K562 (cell line): ENCODE results near the gene RSU1. TPM values are rescaled to one million over a fixed set of nuclear protein-coding genes. Genes with fewer than 3 reads are reported as not detected.

ENCODE experiments used
- ATAC-seq: fragments of 200-7000 bp; cut with Tn5 transposase; 3 replicates; pipeline ENCODE4 v1.9.1; 2020; ENCODE audit warnings: moderate library complexity
- BruUV-seq: library from RNA; stranded (reverse); fragments of 400-500 nt; replicated peaks from 2 replicates; lab custom pipeline; 2021; lab: Mats Ljungman, UMichigan
- CTCF ChIA-PET: fragments of 300-600 bp; formaldehyde crosslinking; extraction: SDS; loops from one replicate; lab custom pipeline; 2021; ENCODE audit warnings: low intra/inter-chr PET ratio; lab: Yijun Ruan, JAX
- POLR2A ChIA-PET: fragments of 300-600, 350-650 bp; sonication (Branson Sonifier 250); formaldehyde crosslinking; extraction: SDS; loops from one replicate; lab custom pipeline; 2021; ENCODE audit warnings: antibody characterized with exemption, inconsistent platforms; lab: Yijun Ruan, JAX
- DNase-seq, 4 experiments: peaks; one replicate each; pipeline versions ENCODE4 v3.0.0 to v3.0.0-alpha.2; 2011 to 2018; ENCODE audit warnings: low spot score in 3 of 4, mixed read lengths in 3 of 4; ENCODE audit errors: extremely low read depth in 1 of 4
- FAIRE-seq: peaks from 2 replicates; lab custom pipeline; 2011; peaks lifted over from hg19 to GRCh38; lab: Jason Lieb, UNC
- H2AFZ ChIP-seq: 2 replicates; pipeline ENCODE4 v1.6.0; 2011; ENCODE audit warnings: low read depth, low read length, control low read depth, inconsistent platforms
- H3K27ac ChIP-seq: fragments of 200-600 bp; 3 replicates; pipeline ENCODE4 v1.8.0; 2011; ENCODE audit warnings: low read depth, mild to moderate bottlenecking, control low read depth, inconsistent platforms, low read length, moderate library complexity, mixed read lengths; ENCODE audit errors: extremely low read depth
- H3K27me3 ChIP-seq, 2 experiments: fragments of 300-600 bp in 1 of 2; 2 replicates in 1 of 2; 3 replicates in 1 of 2; pipeline versions ENCODE4 v1.6.0 to v1.8.0; 2011; ENCODE audit warnings: inconsistent platforms in 2 of 2, low read length in 2 of 2, mild to moderate bottlenecking in 1 of 2, mixed read lengths in 1 of 2, moderate library complexity in 1 of 2; ENCODE audit not compliant: control insufficient read depth in 2 of 2, insufficient read depth in 2 of 2
- H3K36me3 ChIP-seq: fragments of 300-600 bp; 3 replicates; pipeline ENCODE4 v1.8.0; 2011; ENCODE audit warnings: mild to moderate bottlenecking, low read length, inconsistent platforms; ENCODE audit not compliant: control insufficient read depth, insufficient read depth
- H3K4me1 ChIP-seq, 2 experiments: fragments of 200-600 bp in 1 of 2; replicated peaks in 1 of 2; 2 replicates in 1 of 2; 3 replicates in 1 of 2; pipeline versions ENCODE4 v1.5.1 to v1.8.0; 2011; ENCODE audit warnings: inconsistent platforms in 2 of 2, low read length in 2 of 2, mild to moderate bottlenecking in 1 of 2, mixed read lengths in 1 of 2, moderate library complexity in 1 of 2; ENCODE audit not compliant: control insufficient read depth in 2 of 2, insufficient read depth in 2 of 2
- H3K4me2 ChIP-seq: 2 replicates; pipeline ENCODE4 v1.6.1; 2011; ENCODE audit warnings: low read length, control low read depth, inconsistent platforms, mixed read lengths; ENCODE audit not compliant: insufficient read depth
- H3K4me3 ChIP-seq: fragments of 200-600 bp; sonication (generic), shearing (Covaris generic); 2 replicates; pipeline ENCODE4 v1.5.1; 2016; ENCODE audit warnings: control low read depth, inconsistent platforms
- H3K79me2 ChIP-seq: fragments of 200-600 bp; 3 replicates; pipeline ENCODE4 v1.8.0; 2011; ENCODE audit warnings: low read length, inconsistent platforms; ENCODE audit not compliant: control insufficient read depth, insufficient read depth
- H3K9ac ChIP-seq, 2 experiments: 2 replicates each; pipeline versions ENCODE4 v1.6.0 to v1.6.1; 2011; ENCODE audit warnings: low read depth in 2 of 2, low read length in 2 of 2, control low read depth in 1 of 2, inconsistent platforms in 1 of 2, mild to moderate bottlenecking in 1 of 2, mixed read lengths in 1 of 2; ENCODE audit not compliant: insufficient read depth in 1 of 2
- H3K9me1 ChIP-seq: one replicate; pipeline ENCODE4 v1.6.0; 2011; ENCODE audit warnings: inconsistent platforms, mild to moderate bottlenecking, low read length, moderate library complexity; ENCODE audit not compliant: control insufficient read depth, insufficient read depth
- H3K9me3 ChIP-seq: replicated peaks from 2 replicates; pipeline ENCODE4 v1.5.1; 2011; ENCODE audit warnings: low read depth, low read length, inconsistent platforms; ENCODE audit not compliant: control insufficient read depth, insufficient read depth
- H4K20me1 ChIP-seq: replicated peaks from 2 replicates; pipeline ENCODE4 v1.6.1; 2011; ENCODE audit warnings: low read length, inconsistent platforms, mixed read lengths; ENCODE audit not compliant: control insufficient read depth, insufficient read depth
- ARID2 ChIP-seq: fragments of 450-650 bp; IDR thresholded peaks from 2 replicates; pipeline ENCODE4 v1.6.1; 2017; ENCODE audit warnings: antibody characterized with exemption, mild to moderate bottlenecking
- ETV5 ChIP-seq: sonication (generic); formaldehyde crosslinking; IDR thresholded peaks from 2 replicates; pipeline ENCODE4 v1.4.0; 2020; ENCODE audit warnings: low read depth, mild to moderate bottlenecking, missing genetic modification reagents
- HCFC1 ChIP-seq: IDR thresholded peaks from 2 replicates; pipeline ENCODE4 v1.6.1; 2012; ENCODE audit warnings: low read depth, low read length, improper control_type of control experiment
- HDAC3 ChIP-seq: fragments of 450-650 bp; IDR thresholded peaks from 2 replicates; pipeline ENCODE4 v1.6.1; 2018; ENCODE audit warnings: borderline replicate concordance, mild to moderate bottlenecking, moderate library complexity; ENCODE audit not compliant: partially characterized antibody
- MEIS2 ChIP-seq: fragments of 450-650 bp; IDR thresholded peaks from 2 replicates; pipeline ENCODE4 v1.6.1; 2014; ENCODE audit warnings: mild to moderate bottlenecking; ENCODE audit not compliant: partially characterized antibody
- MTA1 ChIP-seq: fragments of 450-650 bp; IDR thresholded peaks from 2 replicates; pipeline ENCODE4 v1.6.1; 2017; ENCODE audit warnings: borderline replicate concordance
- MXI1 ChIP-seq: IDR thresholded peaks from 2 replicates; pipeline ENCODE4 v1.6.1; 2011; ENCODE audit warnings: low read depth, mild to moderate bottlenecking, improper control_type of control experiment, low read length
- PHF21A ChIP-seq: fragments of 450-650 bp; IDR thresholded peaks from 2 replicates; pipeline ENCODE4 v1.6.1; 2017; ENCODE audit warnings: low read depth, borderline replicate concordance
- PHF8 ChIP-seq: fragments of 200-600 bp; sonication (generic); IDR thresholded peaks from 2 replicates; pipeline ENCODE4 v1.6.1; 2012; ENCODE audit warnings: mixed run types, mild to moderate bottlenecking, inconsistent platforms, low read length, moderate library complexity, borderline replicate concordance
- PTRF ChIP-seq: fragments of 450-650 bp; IDR thresholded peaks from 2 replicates; pipeline ENCODE4 v1.6.1; 2016; ENCODE audit warnings: mild to moderate bottlenecking, missing genetic modification characterization, missing compliant biosample characterization
- RBM14 ChIP-seq: fragments of 200-400 bp; formaldehyde crosslinking; IDR thresholded peaks from 2 replicates; pipeline ENCODE4 v1.6.1; 2018; ENCODE audit warnings: low read depth, mild to moderate bottlenecking, low read length, moderate library complexity, borderline replicate concordance; ENCODE audit not compliant: insufficient read depth
- SMARCA5 ChIP-seq: fragments of 450-650 bp; IDR thresholded peaks from 2 replicates; pipeline ENCODE4 v1.6.1; 2016
- TCFL5 ChIP-seq: fragments of 250-450 bp; sonication (Bioruptor Pico); conservative IDR thresholded peaks from 2 replicates; pipeline ENCODE4 v1.6.1; 2021; ENCODE audit warnings: mild to moderate bottlenecking, moderate library complexity, matching md5 sums
- YY1 ChIP-seq, 3 experiments: IDR thresholded peaks; 2 replicates each; pipeline ENCODE4 v1.6.1; 2011; ENCODE audit warnings: low read length in 2 of 3, mild to moderate bottlenecking in 2 of 3, moderate library complexity in 2 of 3, borderline replicate concordance in 1 of 3, control low read depth in 1 of 3, low read depth in 1 of 3; ENCODE audit not compliant: insufficient read depth in 3 of 3, insufficient replicate concordance in 2 of 3, control insufficient read depth in 1 of 3, insufficient read length in 1 of 3; ENCODE audit errors: extremely low read depth in 1 of 3
- ZNF165 ChIP-seq: fragments of 250-450 bp; sonication (Bioruptor Pico); IDR thresholded peaks from 2 replicates; pipeline ENCODE4 v1.4.0; 2020; ENCODE audit warnings: borderline replicate concordance
- ZNF224 ChIP-seq: sonication (generic); formaldehyde crosslinking; IDR thresholded peaks from 2 replicates; pipeline ENCODE4 v1.8.0; 2022; ENCODE audit warnings: mild to moderate bottlenecking, missing genetic modification reagents
- ZNF778 ChIP-seq: fragments of 450-650 bp; formaldehyde crosslinking; IDR thresholded peaks from 2 replicates; pipeline ENCODE4 v1.4.0; 2020; ENCODE audit warnings: mild to moderate bottlenecking, moderate library complexity
- WGBS: fragments of 100-300 bp; shearing (Covaris generic); methylation state at CpG from one replicate; pipeline ENCODE4 v1.1.6; 2016; ENCODE audit warnings: low coverage, mixed read lengths; ENCODE audit not compliant: insufficient coverage; ENCODE audit errors: missing lambda C conversion rate; 5-methylcytosine and 5-hydroxymethylcytosine counted together
- in situ Hi-C: fragments of 300-500 bp; cut with MboI; formaldehyde crosslinking; loops from 4 replicates; pipeline ENCODE4 v1.15.0; 2018; ENCODE audit warnings: inconsistent platforms, mixed read lengths
- intact Hi-C: fragments of 100-400 bp; cut with micrococcal nuclease; formaldehyde crosslinking; loops from 2 replicates; pipeline ENCODE4 v1.14.2; 2022
- polyA plus RNA-seq, 8 experiments: library from polyadenylated mRNA; depleted of rRNA in 4 of 8; stranded (reverse) in 5 of 8; unstranded in 3 of 8; fragments of >200 nt; fragmentation: Nextera tagmentation in 2 of 8; fragmentation: Illumina TruSeq in 1 of 8; extraction: Ambion mirVana in 2 of 8; extraction: Trizol in 1 of 8; gene quantifications; 2 replicates each; pipeline versions ENCODE4 v1.2.1 to v1.2.3, GENCODE V29; 2011 to 2014; ENCODE audit warnings: inconsistent platforms in 1 of 8, missing spikeins in 1 of 8
- total RNA-seq, 7 experiments: library from RNA; depleted of rRNA in 6 of 7; stranded (reverse); fragments of >200 nt in 6 of 7; fragmentation: Illumina TruSeq in 2 of 7; extraction: Trizol in 2 of 7; gene quantifications; 2 replicates each; pipeline versions ENCODE4 v1.2.1 to v1.2.3, GENCODE V29; 2011 to 2021; ENCODE audit warnings: low replicate concordance in 1 of 7
- TF ChIP-seq, protein P1 (sequence below): fragments of 450-650 bp; conservative IDR thresholded peaks from 2 replicates; pipeline ENCODE4 v1.6.1; 2016; ENCODE audit warnings: missing genetic modification characterization, low read depth, mild to moderate bottlenecking, missing compliant biosample characterization, moderate library complexity

The RSU1 gene
- total and polyA plus RNA-seq, 9 of the 15 experiments (the other 6 are each of a cell fraction or from before 2014, with no cell fraction given): 18.8 to 67.3 (median 31.5) TPM

DNA sequence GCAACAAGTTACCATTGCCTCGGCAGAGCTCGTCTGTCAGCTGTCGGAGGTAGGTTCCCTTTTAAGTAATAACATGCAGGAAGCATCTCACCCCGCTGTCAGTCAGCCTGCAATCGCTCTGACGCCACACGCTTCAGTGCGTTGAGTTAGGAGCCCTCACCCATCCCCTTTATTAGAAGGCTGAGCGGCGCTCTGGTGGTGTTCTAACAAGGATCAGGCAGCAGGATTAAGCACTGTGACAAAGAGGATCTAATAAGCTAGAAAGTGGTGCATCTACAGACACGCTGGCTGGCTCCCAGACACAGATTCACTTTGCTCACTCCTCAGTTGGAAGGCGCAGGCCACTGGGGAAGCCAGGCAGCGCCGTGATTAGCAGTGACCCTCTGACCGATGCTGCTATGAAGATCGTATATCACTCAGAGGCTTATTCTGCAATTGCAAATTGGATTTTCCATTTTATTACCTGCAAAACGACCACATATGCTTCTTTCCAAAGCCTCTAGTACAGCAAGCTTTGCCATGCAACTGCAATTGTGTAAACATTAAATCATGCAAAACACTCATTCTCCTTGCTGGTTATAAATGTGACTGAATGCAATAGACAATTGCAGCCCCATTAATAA lies 117.7 kb downstream of the RSU1 start:
- Histone ChIP-seq H3K4me3 (no peak overlapping the region), H2AFZ (no peak overlapping the region), H3K9me1 (no peaks in the 10 kb centered on the region), H3K27me3 (peaks cover 0 to 3% of the 10 kb centered on the region in 2 experiments; a peak in 1 of 5 replicates), H3K4me2 (no peak overlapping the region), H3K9ac (no peak overlapping the region), H3K79me2 (no peaks in the 10 kb centered on the region), H3K9me3 (0 out of 2 replicates have a peak, but pooled peaks cover 1% of the 10 kb centered on the region), H4K20me1 (no peaks in the 10 kb centered on the region), H3K4me1 (no peaks in the 10 kb centered on the region), H3K27ac (no peak overlapping the region), H3K36me3 (no peaks in the 10 kb centered on the region)
- ChIA-PET CTCF (no interaction called here), POLR2A (interaction anchor here (0.6 kb wide), 1 partner anchor 1336 kb away, joined by 3 read pairs; no protein-coding TSS in a partner anchor)
- BruUV-seq: no TSS peak
- in situ Hi-C loops: no loop called here
- FAIRE-seq (no peak), DNase-seq (no peak), ATAC-seq (no peak)
- TF ChIP-seq HCFC1 (no peak), ZNF224 (CRISPR knock-in tag) (no peak), PHF8 (no peak), RBM14 (no peak), HDAC3 (no peak), ZNF165 (CRISPR knock-in tag) (no peak), ETV5 (CRISPR knock-in tag) (no peak), PHF21A (no peak), MEIS2 (no peak), PTRF (no peak), MTA1 (no peak), SMARCA5 (no peak), MXI1 (no peak), YY1 (IDR thresholded peaks at IDR 0.05; ENCODE audit: borderline replicate concordance in 1 of 3, control insufficient read depth in 1 of 3, extremely low read depth in 1 of 3, insufficient read depth in 3 of 3, insufficient read length in 1 of 3, insufficient replicate concordance in 2 of 3, low read depth in 1 of 3, low read length in 2 of 3) (no peak), ZNF778 (no peak), TCFL5 (CRISPR knock-in tag) (no peak), ARID2 (no peak)
- TF ChIP-seq, protein P1, sequence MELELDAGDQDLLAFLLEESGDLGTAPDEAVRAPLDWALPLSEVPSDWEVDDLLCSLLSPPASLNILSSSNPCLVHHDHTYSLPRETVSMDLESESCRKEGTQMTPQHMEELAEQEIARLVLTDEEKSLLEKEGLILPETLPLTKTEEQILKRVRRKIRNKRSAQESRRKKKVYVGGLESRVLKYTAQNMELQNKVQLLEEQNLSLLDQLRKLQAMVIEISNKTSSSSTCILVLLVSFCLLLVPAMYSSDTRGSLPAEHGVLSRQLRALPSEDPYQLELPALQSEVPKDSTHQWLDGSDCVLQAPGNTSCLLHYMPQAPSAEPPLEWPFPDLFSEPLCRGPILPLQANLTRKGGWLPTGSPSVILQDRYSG (tag): no peak
- intact Hi-C loops: no loop called here
- 33% methylated on average over 17 of the region's 17 CpGs for WGBS
